ACC112 (cell line): Measurements from ENCODE around the gene PSAPL1.

Experiments
- H2AFZ ChIP-seq: fragments of 200-600 bp; sonication (generic); one replicate; pipeline ENCODE4 v1.6.0; 2017; ENCODE audit warnings: antibody characterized with exemption, low read length; ENCODE audit not compliant: unreplicated experiment
- H3K27ac ChIP-seq: fragments of 200-600 bp; sonication (generic); 2 replicates; pipeline ENCODE4 v1.5.1; 2014; ENCODE audit warnings: low read depth, mild to moderate bottlenecking, antibody characterized with exemption, low read length, moderate library complexity
- H3K27me3 ChIP-seq: fragments of 200-600 bp; sonication (generic); 2 replicates; pipeline ENCODE4 v1.6.1; 2014; ENCODE audit warnings: mild to moderate bottlenecking, antibody characterized with exemption, low read length, moderate library complexity, mixed read lengths; ENCODE audit not compliant: insufficient read depth
- H3K36me3 ChIP-seq: fragments of 200-600 bp; sonication (generic); 2 replicates; pipeline ENCODE4 v1.6.1; 2016; ENCODE audit warnings: mild to moderate bottlenecking, antibody characterized with exemption, low read length, moderate library complexity, mixed read lengths; ENCODE audit not compliant: insufficient read depth
- H3K4me1 ChIP-seq: fragments of 200-600 bp; sonication (generic); one replicate; pipeline ENCODE4 v1.6.1; 2016; ENCODE audit warnings: low read length, mixed read lengths; ENCODE audit not compliant: insufficient read depth, unreplicated experiment, control insufficient read depth
- H3K4me3 ChIP-seq: fragments of 200-600 bp; sonication (generic); 2 replicates; pipeline ENCODE4 v1.5.1; 2014; ENCODE audit warnings: mild to moderate bottlenecking, low read depth, low read length
- H3K79me2 ChIP-seq: fragments of 200-600 bp; sonication (generic); one replicate; pipeline ENCODE4 v1.6.0; 2016; ENCODE audit warnings: low read length; ENCODE audit not compliant: control insufficient read depth, unreplicated experiment, insufficient read depth

Gene PSAPL1

GRCh38 chr4:7396186-7396910, 38.4 kb downstream of the PSAPL1 start:
- H3K4me3 ChIP-seq: no peak overlapping the region
- H3K4me1 ChIP-seq: no peaks in the 10 kb centered on the region
- H3K36me3 ChIP-seq: no peaks in the 10 kb centered on the region
- H3K79me2 ChIP-seq: no peaks in the 10 kb centered on the region
- H3K27me3 ChIP-seq: peaks cover 64% of the 10 kb centered on the region
- H2AFZ ChIP-seq: no peak overlapping the region
- no peak overlapping the region for H3K27ac ChIP-seq

- no peaks in the 10 kb centered on the region for H3K4me1 ChIP-seq
- H2AFZ ChIP-seq: no peak overlapping the region
- H3K36me3 ChIP-seq: no peaks in the 10 kb centered on the region
- H3K27ac ChIP-seq: no peak overlapping the region
- no peaks in the 10 kb centered on the region for H3K79me2 ChIP-seq
- H3K4me3 ChIP-seq: no peak overlapping the region
- peaks cover 58% of the 10 kb centered on the region for H3K27me3 ChIP-seq
Measured at GRCh38 chr4:7395645-7396044, 39.1 kb downstream of the PSAPL1 start.

DNA sequence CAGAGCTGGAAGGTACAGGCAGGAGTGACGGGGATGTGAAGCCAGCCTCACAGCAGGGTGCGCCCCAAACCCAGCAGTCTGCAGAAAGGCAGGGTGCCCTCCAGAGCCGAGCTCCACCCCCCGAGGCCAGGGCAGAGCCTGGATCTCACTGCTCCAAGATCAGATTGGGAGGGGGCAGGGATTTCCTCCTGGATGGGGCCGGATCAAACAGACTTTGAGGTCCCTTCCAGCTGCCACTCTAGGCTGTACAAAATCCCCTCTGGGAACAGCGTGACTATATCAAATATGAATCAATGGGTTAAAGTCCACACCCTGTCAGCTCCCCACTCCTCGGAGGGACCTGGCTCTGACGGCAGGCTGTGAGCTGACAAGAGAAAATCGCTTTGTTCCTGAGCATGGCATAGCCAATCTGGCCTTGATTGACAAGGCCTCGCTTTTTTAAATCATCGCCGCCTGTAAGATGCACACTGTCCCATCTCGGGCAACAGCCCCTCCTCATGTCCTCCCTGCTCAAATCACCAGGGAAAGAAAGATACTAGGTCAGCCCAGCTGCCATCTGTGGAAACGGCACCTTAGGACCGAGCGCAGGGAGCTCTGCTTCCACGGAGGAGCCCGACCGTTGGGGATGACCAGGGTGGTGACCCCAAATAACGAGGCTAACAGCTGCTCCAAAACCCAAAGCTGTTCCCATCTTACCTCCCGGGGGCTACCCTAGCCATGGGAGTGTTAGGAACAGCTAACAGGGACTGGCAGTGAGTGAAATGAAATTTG, 39.9 kb downstream of the PSAPL1 start:
- H3K36me3 ChIP-seq: no peaks in the 10 kb centered on the region
- H3K27me3 ChIP-seq: peaks cover 53% of the 10 kb centered on the region
- H3K79me2 ChIP-seq: no peaks in the 10 kb centered on the region
- no peak overlapping the region for H3K4me3 ChIP-seq
- no peaks in the 10 kb centered on the region for H3K4me1 ChIP-seq
- H3K27ac ChIP-seq: no peak overlapping the region
- no peak overlapping the region for H2AFZ ChIP-seq

- Histone ChIP-seq H3K27ac (no peak overlapping the region), H3K79me2 (no peaks in the 10 kb centered on the region), H3K4me1 (no peaks in the 10 kb centered on the region), H3K36me3 (no peaks in the 10 kb centered on the region), H3K4me3 (no peak overlapping the region), H3K27me3 (peaks cover 53% of the 10 kb centered on the region), H2AFZ (no peak overlapping the region)
Measured at GRCh38 chr4:7393601-7394575, 40.8 kb downstream of the PSAPL1 start.

DNA sequence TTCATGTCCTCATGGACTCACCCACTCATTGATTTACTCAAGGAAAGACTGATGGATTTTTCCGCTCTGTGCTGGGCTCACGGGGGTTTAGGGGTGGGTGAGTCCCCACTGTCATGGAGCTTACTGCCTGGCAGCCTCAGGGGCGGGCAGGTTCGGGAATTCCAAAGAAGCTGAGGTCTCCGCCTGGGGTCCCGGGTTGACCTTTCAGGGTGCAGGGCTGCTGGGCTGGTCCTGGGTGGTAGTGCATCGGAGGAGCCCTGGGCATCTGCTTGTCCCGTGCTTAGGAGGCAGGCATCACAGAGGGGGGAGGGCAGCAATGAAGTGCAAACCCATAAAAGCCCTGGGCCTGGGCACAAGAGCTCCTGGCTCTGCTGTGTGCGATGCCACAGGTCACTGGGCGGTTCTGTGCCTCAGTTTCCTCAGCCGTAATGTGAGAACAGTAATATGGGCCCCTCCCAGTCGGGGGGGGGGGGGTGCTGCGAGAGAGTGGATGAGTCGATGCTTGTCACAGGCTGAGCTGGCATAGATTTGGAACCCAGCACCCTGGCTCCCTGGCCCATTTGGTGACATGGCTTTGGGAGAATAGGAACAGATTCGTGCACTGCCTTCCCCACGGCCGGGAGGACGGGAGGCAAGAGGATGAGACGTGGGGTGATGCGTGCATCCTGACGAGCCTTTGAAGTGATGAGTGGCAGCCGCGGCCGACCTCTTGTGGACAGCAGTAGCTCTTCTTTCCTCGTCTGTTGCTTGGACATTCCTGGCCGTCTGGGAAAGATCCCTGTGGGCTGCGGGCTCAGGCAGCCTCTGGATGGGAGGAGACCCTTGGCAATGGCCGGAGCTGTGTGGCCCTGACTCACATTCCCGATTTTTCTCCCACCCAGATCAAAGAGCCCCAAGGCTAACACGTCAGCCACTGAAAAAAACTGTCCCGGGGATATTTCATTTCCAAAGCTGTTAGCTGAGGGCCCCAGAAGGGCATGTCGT, 42.0 kb downstream of the PSAPL1 start:
- Histone ChIP-seq H2AFZ (no peak overlapping the region), H3K4me3 (no peak overlapping the region), H3K79me2 (no peaks in the 10 kb centered on the region), H3K27ac (no peak overlapping the region), H3K4me1 (no peaks in the 10 kb centered on the region), H3K27me3 (peaks cover 47% of the 10 kb centered on the region), H3K36me3 (no peaks in the 10 kb centered on the region)

DNA sequence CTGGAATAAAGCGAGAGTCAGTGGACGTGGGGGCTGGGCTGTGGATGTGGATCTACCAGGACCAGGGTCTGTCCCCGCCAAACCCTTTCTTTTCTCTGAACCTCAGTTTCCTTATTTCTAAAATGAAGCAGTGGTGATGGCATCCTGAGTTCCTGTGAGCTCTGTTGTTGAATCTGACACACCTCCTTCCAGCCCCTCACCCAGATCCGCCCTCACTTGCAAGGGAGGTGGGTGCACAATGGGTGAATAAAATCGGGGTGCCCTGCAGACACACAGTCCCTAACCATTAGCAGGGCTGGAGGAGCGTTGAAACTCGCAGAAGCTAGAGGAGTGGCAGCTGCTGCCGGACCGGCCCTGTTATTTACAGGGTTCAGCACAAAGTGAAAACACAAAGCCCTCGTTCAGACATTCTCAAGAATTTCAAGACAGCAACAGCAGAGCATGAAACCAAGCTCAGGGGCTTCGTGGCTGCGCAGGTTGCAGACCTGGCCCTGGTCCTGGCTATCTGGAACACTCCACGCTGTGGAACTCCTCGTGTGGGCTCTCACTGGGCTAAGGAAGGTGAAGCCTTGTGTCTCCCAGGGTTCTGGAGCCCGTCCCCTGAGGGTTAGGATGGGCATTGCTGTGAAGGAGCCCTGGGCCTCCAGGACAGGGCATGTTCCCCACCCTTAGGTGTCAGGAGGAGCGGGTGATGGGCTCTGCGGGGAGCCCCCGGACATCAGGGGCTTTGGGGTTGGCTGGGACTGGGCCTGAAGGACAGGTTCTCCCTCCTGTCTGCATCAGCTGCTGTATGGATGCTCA, 42.9 kb downstream of the PSAPL1 start:
- Histone ChIP-seq H3K36me3 (no peaks in the 10 kb centered on the region), H3K79me2 (no peaks in the 10 kb centered on the region), H3K27ac (no peak overlapping the region), H3K4me3 (no peak overlapping the region), H3K27me3 (peaks cover 45% of the 10 kb centered on the region), H2AFZ (no peak overlapping the region), H3K4me1 (no peaks in the 10 kb centered on the region)

DNA sequence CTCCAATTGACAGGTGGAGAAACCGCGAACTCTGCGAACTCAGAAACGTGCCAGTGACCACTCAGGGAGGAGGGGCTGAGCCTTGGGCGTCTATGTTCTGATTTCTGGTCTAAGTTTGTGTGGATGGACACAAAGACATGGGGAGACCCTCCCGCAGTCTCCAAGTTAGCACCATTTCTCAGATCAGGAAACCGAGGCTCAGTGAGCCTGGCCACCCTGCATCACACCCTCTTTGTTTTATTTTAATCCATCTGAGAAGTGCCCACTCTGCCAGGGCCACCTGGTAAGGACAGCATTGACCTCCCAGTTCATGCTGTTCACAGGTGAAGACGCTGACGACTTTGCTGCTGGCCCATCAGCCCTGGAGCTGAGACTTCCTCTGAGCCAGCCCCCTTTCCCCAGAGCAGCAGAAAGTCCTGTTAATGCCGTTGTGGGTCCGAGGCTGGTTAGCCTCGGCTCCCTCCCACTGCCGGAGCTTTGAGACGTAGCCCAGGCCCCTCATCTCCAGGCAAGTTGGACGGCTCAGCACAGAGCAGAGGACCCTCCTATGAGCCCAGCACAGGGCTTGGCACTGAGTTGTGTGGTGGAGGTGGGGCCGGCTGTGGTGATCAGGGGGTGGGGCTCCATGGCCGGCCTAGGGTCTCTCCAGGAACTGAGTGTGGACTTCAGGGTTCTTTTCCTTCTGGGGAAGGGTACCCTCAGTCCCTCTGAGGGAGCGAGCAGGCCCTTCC, 43.7 kb downstream of the PSAPL1 start:
- no peaks in the 10 kb centered on the region for H3K4me1 ChIP-seq
- peaks cover 37% of the 10 kb centered on the region for H3K27me3 ChIP-seq
- H2AFZ ChIP-seq: no peak overlapping the region
- H3K4me3 ChIP-seq: no peak overlapping the region
- no peaks in the 10 kb centered on the region for H3K36me3 ChIP-seq
- no peak overlapping the region for H3K27ac ChIP-seq
- no peaks in the 10 kb centered on the region for H3K79me2 ChIP-seq

DNA sequence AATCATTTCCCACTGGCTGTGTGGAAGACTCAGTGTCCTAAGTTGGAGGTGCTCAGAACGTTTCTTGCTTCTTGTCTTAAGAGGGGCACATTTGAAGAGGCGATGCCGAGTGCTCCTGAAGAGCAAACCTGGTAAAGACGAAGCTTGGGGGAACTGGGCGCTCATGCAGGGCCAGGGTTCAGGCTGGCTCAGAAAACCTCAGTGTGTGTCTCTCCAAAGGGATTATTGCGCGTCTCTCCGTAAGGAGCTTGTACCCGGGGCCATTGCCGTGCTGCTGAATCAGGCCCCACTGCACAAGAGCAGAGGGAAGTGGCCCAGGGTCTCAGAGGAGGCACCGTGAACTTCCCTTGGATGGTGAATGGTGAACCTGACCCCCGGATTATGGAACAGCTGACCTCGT, 44.4 kb downstream of the PSAPL1 start:
- no peak overlapping the region for H3K4me3 ChIP-seq
- no peak overlapping the region for H2AFZ ChIP-seq
- no peaks in the 10 kb centered on the region for H3K36me3 ChIP-seq
- no peak overlapping the region for H3K27ac ChIP-seq
- H3K27me3 ChIP-seq: peaks cover 36% of the 10 kb centered on the region
- no peaks in the 10 kb centered on the region for H3K4me1 ChIP-seq
- no peaks in the 10 kb centered on the region for H3K79me2 ChIP-seq

- no peak overlapping the region for H2AFZ ChIP-seq
- H3K27ac ChIP-seq: no peak overlapping the region
- H3K27me3 ChIP-seq: peaks cover 32% of the 10 kb centered on the region
Measured at GRCh38 chr4:7389719-7390118, 45.0 kb downstream of the PSAPL1 start.

More at GRCh38 chr4:7389719-7390118, 45.0 kb downstream of the PSAPL1 start:
- Histone ChIP-seq H3K36me3 (no peaks in the 10 kb centered on the region), H3K4me1 (no peaks in the 10 kb centered on the region), H3K4me3 (no peak overlapping the region), H3K79me2 (no peaks in the 10 kb centered on the region)
